AG09319 (cell line): ENCODE results near the gene ACSBG1.

ENCODE experiments used
- DNase-seq: peaks from one replicate; pipeline ENCODE4 v3.0.0-alpha.2; 2010; ENCODE audit warnings: low read depth; ENCODE audit errors: extremely low read depth
- TF ChIP-seq, protein P1 (sequence below): IDR thresholded peaks from 2 replicates; pipeline ENCODE4 v1.5.1; 2011; ENCODE audit warnings: low read depth, mild to moderate bottlenecking, inconsistent platforms, low read length, moderate library complexity

Gene ACSBG1

DNA sequence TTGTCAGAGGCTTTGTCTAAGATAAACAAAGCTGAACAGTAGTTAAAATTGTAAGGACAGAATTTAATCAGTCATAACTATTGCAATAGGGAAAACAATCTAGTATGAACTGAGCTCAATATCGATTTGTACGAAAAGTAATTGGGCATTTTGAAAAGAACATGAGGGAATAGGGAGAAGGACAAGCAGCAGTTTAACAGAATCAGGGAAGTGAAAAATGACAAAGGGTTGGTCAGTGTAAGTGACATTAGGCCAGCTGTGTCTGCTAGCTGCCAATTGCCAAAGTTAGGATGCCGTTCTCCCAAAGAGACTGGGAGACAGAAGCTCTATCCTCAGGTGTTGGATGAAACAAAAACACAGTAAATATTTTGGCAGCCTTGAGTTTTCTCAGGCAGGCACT is 26.7 kb upstream of the ACSBG1 start:
- DNase-seq: no peak
- TF ChIP-seq, protein P1, sequence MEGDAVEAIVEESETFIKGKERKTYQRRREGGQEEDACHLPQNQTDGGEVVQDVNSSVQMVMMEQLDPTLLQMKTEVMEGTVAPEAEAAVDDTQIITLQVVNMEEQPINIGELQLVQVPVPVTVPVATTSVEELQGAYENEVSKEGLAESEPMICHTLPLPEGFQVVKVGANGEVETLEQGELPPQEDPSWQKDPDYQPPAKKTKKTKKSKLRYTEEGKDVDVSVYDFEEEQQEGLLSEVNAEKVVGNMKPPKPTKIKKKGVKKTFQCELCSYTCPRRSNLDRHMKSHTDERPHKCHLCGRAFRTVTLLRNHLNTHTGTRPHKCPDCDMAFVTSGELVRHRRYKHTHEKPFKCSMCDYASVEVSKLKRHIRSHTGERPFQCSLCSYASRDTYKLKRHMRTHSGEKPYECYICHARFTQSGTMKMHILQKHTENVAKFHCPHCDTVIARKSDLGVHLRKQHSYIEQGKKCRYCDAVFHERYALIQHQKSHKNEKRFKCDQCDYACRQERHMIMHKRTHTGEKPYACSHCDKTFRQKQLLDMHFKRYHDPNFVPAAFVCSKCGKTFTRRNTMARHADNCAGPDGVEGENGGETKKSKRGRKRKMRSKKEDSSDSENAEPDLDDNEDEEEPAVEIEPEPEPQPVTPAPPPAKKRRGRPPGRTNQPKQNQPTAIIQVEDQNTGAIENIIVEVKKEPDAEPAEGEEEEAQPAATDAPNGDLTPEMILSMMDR: no peak

DNA sequence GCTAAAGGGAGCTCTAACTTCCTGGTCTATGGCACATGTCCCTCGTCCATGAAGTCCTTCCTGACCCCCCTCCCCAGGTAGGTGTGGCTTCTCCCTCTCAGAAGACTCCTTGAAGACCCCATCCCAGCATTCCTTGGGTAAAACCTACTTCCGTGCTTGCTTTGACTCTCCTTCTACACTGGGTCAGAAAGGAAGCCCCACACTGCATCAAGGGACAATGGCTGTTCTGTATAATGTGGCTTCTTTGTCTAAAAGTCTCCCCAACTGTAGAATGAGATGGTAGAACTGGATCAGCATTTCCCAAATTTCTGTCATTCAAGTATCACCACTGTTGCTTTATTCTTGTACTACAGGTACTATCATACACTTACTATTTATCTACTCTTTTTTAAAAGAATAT is 26.1 kb upstream of the ACSBG1 start:
- DNase-seq: no peak
- TF ChIP-seq, protein P1: no peak

DNA sequence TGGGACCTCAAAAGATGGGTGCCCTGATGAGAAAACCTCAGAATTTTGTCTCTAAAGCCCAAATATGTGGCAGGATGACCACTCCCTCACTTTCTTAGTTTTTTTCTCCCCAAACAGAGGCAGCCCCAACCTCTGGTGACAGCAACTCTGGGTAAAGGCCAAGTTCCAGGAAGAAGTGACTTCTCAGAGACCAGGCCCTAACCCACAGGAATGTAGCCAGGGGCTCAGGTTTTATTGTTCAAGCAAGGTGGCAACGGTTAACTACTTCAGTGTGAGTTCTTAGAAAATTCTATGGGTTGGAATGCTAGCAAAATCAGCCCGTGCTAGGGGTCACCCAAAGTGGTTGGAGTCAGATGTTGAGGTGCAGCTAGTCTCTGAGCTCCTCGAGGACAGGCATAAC is 24.9 kb upstream of the ACSBG1 start:
- TF ChIP-seq, protein P1: no peak
- no peak for DNase-seq

DNA sequence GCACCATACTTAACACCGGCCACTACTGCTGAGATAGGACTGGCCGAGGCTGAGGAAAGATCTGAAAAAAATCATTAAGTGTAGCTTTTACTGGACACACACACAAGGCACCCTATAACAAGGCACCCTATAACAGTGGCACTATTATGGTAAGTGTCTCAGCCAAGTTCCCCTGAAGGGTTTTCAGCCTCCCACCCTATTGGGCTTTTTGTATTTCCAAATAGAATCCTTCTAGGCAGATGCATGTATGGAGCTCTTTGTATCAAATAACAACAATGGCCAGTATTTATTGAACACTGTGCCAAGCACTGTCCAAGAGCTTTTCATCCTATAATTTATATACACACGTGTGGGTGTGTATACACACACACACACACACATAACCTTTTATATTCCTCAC is 23.3 kb upstream of the ACSBG1 start:
- TF ChIP-seq, protein P1: no peak
- DNase-seq: no peak

DNA sequence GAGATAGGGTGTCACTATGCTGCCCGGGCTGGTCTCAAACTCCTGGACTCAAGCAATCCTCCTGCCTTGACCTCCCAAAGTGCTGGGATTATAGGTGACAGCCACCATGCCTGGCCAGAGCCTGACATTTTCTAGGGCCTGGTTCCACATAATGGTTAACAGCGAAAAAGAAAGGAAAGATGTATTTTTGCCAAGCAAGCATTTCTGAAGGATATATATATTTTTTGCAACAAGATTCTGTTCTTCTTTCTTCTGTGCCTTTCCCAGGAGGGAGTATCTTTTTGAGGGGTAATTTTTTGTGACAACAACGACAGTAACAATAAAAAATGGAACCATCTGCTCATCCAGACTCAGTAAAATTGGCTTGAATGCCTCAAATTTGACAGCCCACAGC is 21.7 kb upstream of the ACSBG1 start:
- DNase-seq: no peak
- TF ChIP-seq, protein P1: no peak

DNA sequence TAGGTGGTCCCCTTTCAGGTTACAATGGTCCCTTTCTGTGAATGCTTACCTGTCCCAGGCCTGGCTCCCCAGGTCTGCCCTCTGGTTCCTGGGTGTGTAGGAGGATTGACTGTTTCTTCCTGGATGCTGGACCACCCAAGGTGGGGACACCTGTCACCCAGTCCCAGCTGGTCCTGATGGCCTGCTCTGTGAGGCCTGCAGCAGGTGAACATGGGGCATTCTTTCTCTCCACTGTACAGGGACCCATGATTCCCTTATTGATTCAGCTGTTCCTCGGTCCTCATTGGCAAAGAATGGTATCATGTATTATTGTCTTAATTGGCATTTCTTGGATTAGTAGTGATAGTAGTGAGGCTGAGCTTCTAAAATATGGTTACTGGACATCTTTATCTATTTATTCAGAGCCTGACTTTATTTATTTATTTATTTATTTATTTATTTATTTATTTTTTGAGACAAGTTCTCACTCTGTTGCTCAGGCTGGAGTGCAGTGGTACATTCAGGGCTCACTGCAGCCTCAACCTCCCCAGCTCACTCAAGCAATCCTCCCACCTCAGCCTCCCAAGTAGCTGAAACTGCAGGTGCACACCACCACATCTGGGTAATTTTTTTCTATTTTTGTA is 21.2 kb upstream of the ACSBG1 start:
- TF ChIP-seq, protein P1: no peak
- DNase-seq: no peak

DNA sequence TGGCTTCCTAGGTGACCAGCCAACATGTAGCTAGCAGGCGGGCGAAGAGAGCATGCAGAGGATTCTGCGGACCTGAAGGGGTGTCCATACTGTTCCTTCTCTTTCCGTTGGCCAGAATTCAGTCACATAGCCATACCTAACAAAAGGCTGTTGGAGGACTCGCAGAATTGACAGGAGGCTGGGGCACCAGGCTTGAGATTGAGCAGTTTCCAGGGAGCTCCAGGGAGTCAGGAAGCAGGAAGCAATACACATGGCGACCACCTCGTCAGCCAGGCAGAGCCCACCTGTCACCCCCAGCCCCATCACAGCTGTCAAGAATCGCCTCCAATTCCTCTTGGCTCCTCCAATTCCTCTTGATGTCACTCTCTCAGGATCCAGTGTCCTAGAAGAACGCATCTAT is 16.8 kb upstream of the ACSBG1 start:
- TF ChIP-seq, protein P1: no peak
- DNase-seq: no peak
